Kasumi-1 (cell line): Measurements from ENCODE around the gene CAPRIN1.
"Not testable (repeated sequence)": the region's sequence is repeated elsewhere in the genome, so short reads cannot be mapped to it uniquely, and the experiment has no call there.

Experiments
- DNase-seq, 2 experiments: peaks; one replicate each; lab custom pipeline; 2025; lab: John Stamatoyannopoulos, UW

The CAPRIN1 gene

DNA sequence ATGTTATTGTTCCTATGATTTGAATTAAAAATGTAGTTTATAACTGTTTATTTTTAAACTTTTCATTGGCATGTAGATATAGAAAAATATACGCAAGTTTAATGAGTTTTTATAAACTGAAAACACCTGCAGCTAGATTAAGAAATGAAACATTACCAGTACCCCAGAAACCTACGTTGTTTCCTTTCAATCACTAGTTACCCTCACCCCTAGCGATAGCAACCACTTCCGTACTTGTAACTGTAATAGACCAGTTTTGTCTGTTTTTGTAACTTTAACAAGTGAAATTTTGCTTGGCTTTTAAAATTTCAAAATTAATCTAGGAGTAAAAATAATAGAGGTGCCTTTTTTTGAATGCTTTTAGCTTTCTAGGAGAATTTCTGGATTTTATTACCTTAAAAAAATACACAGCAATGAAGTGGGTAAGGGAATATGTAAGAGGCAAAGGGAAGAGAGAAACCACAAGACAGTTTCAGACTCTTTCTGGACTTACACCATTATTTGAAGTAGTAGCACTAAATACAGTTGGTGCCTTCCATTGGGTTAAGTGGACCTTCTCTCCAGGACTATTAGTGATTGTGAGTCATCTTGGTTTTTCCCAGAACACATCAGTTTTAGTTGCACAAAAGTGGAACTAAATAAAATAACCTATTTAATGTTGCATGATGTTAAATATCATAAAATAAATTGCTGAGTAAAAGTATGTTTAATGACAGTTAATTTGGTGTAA is 35.2 kb downstream of the CAPRIN1 start:
- DNase-seq: peak; percentile 51 to 58

DNA sequence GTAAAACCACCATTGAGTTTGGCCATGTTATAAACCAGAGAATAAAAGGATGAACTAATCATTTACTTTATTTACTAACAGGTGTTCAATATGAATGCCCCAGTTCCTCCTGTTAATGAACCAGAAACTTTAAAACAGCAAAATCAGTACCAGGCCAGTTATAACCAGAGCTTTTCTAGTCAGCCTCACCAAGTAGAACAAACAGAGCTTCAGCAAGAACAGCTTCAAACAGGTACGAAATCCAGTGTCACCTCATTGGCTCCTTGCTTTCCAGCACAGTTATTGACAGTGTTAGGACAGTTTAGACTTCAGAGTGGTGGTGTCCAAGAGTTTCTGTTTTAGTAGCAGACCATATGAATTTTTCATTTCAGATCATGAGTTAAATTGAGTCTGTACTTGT is 40.3 kb downstream of the CAPRIN1 start:
- no peak for DNase-seq

DNA sequence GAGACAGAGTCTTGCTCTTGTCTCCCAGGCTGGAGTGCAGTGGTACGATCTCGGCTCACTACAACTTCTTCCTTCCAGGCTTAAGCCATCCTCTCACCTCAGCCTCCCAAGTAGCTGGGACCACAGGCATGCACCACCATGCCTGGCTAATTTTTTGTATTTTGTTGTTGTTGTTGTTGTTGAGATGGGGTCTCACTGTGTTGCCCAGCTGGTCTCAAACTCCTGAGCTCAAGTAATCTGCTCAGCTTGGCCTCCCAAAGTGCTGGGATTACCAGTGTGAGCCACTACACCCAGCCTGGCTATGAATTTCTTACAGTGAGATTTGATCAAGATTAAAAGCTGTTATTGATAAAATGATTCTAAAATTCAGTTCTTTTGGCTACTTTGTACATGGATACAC is 43.4 kb downstream of the CAPRIN1 start:
- DNase-seq: not testable (repeated sequence)

DNA sequence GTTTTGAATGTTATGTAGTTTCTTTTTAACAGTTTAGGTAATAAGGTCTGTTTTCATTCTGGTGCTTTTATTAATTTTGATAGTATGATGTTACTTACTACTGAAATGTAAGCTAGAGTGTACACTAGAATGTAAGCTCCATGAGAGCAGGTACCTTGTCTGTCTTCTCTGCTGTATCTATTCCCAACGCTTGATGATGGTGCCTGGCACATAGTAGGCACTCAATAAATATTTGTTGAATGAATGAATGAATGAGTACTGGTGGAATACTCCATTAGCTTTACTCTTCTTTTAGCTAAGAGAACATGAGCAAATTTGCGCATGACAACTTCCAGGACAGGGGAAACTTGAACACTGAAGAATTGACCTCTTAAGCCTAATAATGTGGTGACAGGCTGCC is 47.3 kb downstream of the CAPRIN1 start:
- DNase-seq: no peak

DNA sequence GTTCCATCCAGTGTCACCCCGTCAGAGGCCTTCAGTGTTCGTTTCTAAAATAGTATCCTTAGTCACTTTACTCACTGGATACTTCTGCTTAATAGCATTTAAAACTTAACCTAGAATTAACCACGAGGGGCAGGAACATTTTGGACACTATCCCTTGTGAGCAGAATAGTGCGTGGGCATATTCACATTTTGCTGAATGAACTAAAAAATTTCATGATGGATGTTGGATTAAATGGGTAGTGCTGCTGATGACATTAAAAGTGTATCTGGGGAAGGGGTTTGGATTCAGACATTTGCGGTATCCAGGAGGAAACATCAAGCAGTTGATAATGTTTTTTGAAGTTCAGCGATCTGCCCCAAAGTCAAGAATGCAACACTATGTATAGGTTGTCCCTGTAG is 53.1 kb downstream of the CAPRIN1 start:
- DNase-seq: no peak

DNA sequence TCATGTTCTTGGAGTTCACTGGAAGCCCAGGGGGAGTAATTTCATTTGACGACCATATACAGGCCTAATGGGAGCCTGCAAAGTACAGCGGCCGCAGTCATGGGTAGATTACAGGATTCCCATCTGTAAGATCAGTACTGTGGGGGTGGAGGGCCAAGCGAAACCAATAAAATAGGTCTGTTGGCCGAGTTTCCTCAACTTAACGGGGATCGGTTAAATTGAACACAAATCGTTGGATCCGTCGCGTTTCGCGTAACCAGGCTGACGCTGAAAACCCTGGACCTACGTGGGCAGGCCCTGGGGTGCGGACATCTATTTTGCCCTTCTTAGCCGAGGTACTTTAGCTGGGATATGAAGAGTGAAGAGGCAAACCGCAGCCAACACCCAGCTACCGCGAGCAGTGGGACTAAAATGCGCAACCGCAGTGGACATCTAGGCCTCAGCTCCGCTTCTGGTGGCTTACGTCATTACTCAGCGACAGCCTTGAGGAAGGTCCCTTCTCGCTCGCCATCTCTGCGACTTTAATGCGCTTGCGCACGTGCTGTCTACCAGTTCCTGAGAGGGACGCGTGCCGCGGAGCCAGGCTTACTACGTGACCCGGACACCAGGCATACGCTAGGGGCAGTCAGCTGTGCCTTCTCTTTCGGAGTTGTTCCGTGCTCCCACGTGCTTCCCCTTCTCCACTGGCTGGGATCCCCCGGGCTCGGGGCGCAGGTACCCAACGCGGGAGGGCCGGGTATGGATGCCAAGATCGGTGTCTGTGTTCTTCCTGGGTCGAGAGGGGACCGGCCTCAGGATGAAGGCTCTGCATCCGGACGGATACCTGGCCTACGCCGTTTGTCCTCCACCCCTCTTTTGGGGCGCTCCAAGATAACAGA is 53.8 kb downstream of the CAPRIN1 start, which contains the start of gene NAT10:
NAT10 (plus strand) TSS at position 551 of the 878 bp plus-strand sequence. CDS start 2,597 bp downstream, outside the sequence.
- DNase-seq: peak; percentile 97 to 98

DNA sequence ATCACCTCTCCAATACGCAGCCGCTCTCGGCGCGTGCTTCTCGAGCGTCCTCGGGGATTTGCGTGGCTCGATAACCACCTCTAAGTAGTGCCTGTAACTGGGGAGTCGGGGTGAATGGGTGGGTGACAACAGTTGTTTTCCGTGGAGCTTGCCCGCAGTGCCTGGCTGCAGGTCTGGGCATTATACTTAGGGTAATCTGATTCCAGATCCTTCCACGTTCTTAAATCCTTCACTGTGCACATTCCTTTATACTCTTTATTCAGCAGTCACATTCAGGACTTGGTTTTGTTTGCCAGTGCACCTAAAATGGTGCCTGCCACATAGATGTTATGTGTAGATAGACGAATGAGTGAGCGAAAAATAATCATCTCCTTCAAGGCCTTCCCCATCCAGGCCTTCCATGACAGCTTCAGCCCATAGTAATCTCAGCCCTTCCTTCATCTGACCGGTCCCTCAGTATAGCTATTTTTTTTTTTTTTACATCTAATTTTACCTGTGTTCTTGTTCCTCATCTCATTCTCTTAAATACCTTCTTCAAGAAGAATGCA is 54.5 kb downstream of the CAPRIN1 start:
- peak in 1 of 2 experiments; percentile 34 for DNase-seq

DNA sequence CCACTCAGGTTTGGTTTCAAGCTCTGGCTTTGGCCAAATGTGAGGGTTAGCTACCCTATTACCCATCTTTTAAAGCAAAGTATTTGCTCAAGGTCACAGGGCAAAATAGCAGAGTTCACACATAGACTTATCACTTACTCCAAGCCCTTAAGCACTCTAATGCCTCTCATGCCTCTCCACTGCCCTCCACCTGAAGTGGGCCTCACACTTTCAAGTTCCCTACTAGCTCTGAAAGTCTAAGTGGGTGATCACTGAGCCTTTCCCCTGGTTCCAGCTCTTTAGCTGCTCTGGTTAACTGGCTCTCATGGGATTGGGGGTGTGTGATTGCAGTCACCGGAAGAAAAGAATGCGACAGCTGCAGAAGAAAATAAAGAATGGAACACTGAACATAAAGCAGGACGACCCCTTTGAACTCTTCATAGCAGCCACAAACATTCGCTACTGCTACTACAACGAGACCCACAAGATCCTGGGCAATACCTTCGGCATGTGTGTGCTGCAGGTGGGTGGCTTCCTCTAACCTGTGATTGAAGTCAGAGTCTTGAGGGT is 60.3 kb downstream of the CAPRIN1 start:
- DNase-seq: no peak

DNA sequence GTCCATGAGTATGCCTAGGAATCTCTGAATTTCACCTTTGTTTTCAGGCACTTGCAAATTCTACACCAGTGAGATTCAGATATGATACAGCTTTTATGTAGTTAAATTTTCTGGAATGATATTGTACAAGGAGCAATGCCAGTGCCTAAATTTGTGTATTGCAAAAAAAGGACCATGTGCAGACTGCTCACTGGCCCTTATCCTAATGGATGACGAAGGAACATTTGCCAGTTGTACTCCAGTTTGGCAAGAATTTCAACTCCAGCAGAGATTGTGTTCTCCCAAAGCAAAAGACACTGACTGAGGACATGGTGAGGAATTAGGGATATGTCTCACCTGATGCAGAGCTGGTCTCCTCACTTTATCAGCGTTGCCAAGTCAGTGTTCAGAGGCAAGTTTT is 62.5 kb downstream of the CAPRIN1 start:
- DNase-seq: no peak

DNA sequence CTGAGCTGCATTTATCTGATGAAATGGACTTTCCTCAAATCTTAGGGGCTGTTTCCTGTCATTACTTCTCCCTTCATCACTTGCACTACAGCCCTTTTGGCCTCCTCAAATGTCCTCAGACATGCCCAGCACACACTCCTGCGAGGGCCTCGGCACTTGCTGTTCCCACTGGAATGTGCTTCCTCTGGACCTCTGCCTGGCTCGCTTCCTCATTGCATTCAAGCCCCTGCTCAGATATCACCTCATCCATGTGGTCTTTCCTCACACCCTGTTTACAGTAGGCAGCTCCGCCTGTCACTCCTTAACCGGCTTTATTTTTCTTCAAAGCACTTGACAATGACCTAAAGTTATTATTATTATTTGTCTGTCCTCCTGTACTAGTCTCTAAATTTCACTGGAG is 62.9 kb downstream of the CAPRIN1 start:
- DNase-seq: no peak

DNA sequence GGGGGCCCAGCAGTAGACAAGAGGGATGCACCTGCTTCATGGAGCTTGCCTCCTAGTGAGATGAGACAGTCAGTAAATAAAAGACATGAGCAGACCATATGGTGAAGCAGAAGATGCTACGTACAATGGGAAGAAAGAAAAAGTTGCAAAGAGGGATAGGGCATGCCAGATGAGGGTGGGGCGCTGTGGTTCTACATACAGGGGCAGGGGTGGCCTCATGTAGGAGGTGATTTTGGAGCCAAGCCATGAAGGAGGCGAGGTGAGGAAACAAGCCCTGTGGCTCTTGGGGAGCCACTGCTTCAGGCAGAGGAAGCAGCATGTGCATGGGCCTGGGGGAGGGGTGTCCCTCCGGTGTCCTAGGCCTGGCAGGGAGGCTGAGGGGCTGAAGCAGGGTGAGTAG is 69.1 kb downstream of the CAPRIN1 start:
- DNase-seq: no peak

DNA sequence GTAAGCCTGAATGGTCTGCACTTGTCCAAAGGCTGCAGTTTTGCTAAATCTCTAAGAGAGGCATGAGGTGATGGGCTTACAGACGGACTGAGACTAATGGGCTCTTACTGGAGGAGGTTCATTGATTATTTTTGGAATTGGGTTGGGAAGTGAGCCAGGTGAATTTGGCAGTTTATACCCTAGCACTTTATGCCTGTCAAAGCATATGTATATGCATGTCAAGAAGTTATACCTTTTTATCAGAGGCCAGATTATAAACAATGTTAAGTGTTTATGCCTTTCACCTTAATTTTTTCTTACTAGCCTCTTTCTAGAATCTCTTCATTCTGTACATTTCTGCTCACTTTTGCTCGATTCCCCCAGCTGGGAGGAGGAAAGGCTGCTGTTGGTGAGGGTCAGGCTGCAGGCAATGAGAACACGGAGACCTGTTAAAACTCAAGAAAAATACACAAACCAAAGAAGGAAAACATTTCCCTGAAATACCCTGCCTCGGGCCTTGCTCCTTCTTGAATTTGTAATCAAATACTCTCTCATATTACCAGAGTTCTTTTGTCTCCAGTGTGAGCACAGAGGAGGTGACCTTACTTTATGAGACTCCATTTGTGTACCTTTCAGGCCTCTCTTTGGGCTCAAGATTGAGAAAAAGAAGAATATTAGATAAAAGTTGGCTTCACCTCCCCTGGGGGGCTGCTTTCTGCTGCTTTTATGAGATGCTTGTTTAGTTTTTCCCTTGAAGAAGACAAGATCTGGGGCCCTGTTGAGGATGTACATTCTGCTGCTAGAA is 73.5 kb downstream of the CAPRIN1 start:
- no peak for DNase-seq

DNA sequence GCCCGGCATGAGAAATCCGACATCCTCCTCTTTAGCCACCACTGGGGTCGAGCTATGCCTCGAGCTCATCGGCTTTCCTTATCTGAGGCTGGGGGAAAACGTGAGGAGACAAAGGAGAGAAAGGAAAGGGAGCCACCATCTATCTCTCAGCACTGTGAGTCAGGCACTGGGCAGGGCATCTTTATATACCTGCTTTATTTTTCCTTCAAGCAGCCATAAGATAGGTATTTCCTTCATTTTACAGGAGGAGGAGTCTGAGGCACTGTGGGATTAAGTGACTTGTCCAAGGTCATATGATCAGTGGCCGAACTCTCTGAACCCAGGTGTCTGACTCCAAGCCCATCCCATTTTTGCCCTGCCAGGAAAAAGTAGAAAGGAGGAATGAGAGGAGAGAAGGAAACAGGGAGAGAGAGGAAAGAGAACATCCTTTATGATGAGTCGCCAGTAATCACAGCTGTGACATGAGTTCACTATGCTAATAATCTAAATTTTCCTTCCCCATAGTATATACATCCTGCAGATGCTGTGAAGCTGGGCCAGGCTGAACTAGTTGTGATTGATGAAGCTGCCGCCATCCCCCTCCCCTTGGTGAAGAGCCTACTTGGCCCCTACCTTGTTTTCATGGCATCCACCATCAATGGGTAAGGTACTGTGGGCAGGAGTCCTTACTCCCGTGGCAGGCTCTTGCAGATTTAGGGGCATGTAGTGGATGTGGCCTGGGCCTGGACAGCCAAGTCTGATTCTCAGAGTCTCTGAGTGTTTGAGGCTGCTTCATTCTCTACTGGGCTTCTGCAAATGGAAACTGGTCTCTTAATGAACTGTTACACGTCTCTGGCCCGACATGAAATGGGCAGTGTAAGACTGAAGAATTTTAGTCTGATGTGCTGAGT is 75.7 kb downstream of the CAPRIN1 start:
- DNase-seq: no peak

DNA sequence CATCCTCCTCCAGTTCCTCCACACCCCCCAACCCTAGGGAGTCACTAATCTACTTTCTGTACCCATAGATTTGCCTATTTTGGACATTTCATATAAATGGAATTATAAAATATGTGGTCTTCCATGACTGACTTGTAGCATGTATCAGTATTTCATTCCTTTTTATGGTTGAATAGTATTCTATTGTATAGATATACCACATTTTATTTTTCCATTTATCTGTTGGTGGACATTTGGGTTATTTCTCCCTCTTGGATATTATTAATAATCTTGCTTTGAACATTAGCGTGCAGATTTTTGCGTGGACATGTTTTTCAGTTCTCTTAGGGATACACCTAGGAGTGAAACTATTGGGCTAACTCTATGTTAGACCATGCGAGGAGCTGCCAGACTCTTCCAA is 77.3 kb downstream of the CAPRIN1 start:
- no peak for DNase-seq

DNA sequence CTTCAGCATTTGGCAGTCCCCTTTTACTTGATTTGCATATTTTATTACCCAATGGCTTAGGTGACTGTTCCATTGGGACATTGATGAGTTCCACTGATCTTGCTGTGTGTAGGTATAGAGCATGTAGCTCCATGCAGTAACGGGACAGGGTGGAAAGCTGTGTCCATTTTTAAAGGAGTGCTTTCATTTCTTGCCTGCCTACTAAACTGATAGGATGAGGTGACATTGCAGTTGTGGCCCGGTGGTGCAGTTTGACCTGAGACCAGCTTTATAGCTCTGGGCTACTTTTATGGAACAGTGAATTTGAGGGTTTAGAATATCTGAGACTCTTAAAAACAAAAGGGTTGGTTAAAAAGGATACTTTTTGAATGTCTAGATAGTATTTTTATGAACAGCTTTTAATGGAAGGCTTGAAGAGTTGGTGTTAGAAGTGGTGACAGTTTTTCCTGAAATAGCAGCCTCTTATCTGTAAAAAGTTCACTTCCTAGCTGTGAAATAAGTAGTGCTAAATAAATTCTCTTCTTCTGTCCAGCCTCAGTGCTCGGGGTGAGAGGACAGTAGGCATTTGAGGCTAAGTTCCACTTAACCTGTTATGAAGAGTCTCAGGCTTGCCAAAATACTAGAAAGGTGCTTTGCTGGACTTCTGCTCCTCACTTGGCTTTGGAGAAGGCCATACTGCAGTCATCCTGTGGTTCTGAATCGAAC is 80.9 kb downstream of the CAPRIN1 start:
- DNase-seq: no peak

DNA sequence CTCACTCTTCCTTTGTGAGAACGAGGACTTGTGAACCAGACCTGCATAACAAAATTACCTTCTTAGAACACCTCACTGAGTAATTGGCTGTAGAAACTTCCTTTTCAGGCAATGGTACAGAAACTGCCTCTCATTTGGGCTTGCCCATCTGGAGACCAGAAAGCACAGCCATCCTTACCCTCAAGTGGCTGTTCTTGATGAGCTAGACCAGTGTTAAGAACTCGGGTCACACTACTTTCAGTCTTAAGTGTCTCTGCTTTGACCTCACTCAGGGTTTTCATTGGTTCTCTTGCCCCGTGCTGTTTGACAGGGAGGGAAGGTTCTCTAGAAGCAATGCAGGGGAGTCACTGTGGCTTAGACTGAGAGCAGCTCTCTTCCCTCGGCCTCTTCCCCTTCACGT is 83.2 kb downstream of the CAPRIN1 start:
- no peak for DNase-seq

DNA sequence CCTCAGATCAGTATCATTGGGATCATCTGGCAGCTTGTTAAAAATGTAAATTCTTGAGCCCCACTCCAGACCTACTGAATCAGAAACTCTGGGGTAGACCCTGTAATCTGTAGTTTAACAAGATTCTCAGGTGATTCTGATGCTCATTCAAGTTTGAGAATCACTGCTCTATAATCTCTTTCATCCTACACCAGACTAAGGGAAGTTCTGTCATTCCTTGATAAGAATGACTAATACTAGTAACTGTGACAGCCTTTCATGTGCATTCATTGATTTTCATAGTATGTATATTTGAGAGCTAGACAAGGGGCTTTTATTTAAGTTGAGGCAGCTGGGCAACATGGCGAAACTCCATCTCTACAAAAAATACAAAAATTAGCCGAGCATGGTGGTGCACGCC is 83.9 kb downstream of the CAPRIN1 start:
- DNase-seq: no peak

DNA sequence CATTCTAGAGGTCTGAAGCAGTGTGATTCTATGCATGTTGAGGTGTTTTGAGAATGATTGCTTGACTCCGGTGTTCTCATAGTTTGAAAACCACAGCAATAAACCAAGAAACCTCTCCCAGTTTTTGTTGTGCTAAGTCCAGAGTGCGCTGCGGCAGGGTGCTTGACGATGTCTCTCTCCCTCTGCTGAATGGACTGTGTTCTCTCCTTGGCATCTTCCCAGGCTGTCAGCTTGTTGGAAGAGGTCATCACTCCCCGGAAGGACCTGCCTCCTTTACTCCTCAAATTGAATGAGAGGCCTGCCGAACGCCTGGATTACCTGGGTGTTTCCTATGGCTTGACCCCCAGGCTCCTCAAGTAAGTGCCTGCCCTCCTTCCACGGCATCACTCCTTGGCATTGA is 84.9 kb downstream of the CAPRIN1 start:
- DNase-seq: no peak

DNA sequence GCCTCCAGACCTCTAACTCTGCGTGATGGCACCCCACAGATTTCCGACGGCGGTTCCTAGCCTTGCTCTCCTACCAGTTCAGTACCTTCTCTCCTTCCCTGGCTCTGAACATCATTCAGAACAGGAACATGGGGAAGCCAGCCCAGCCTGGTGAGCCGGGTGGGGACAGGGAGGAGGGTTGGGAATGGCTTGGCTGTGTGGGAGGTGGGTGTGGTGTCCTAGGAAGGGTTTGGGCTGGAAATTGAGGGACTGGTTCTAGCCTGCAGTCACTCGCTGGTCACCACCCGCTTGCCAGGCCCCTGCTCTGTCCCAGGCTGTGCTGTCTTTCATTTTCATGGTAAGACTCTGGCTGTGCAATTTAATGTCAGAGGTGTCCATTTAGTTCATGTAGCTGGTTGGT is 87.8 kb downstream of the CAPRIN1 start:
- no peak for DNase-seq

DNA sequence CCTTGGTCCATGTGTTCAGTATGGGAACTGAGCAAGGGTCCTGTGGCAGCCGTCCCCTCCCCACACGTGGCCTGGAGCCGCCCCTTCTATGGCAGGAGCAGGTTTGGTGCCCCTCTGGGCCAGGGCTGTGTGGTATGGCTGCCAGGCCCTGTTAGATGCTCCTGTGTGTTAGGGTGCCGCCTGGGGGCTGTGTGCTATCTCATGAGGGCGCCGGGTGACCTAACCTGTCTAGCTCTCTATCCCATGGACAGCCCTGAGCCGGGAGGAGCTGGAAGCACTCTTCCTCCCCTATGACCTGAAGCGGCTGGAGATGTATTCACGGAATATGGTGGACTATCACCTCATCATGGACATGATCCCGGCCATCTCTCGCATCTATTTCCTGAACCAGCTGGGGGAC is 88.6 kb downstream of the CAPRIN1 start:
- no peak for DNase-seq
